Stimulated activated CD4-positive, alpha-beta T cell treated with anti-CD3 and anti-CD28 coated beads, Interleukin-4, amount 100 ng/mL, for 1 hour (primary cell): Measurements from ENCODE around the gene NXPE4.
"Not testable (repeated sequence)": the region's sequence is repeated elsewhere in the genome, so short reads cannot be mapped to it uniquely, and the experiment has no call there.

Experiments used
- DNase-seq: peaks from one replicate; pipeline ENCODE4 v3.0.0-alpha.2; 2020

The NXPE4 gene

GRCh38 chr11:114595571-114595970 is at the start of gene NXPE4:
Gene NXPE4, minus strand, starts transcription at chr11:114595786. Its CDS starts 1,027 bp downstream, at chr11:114594759.
- no peak for DNase-seq

GRCh38 chr11:114639440-114639839 is 43.9 kb upstream of the NXPE4 start:
- DNase-seq = not testable (repeated sequence)

DNA sequence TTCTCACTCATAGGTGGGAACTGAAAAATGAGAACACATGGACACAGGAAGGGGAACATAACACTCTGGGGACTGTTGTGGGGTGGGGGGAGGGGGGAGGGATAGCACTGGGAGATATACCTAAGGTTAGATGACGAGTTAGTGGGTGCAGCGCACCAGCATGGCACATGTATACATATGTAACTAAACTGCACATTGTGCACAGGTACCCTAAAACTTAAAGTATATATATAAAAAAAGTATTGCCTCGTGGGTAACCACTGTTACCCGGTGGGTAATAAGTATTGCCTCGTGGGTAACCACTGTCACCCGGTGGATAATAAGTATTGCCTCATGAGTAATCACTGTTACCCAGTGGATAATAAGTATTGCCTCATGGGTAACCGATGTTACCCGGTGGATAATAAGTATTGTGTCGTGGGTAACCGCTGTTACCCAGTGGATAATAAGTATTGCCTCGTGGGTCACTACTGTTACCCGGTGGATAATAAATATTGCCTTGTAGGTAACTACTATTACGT is 35.9 kb upstream of the NXPE4 start:
- DNase-seq = not testable (repeated sequence)

GRCh38 chr11:114625294-114625693 is 29.7 kb upstream of the NXPE4 start:
- no peak for DNase-seq

- no peak for DNase-seq
Observed at GRCh38 chr11:114624455-114625207, 29.0 kb upstream of the NXPE4 start.

- no peak for DNase-seq
Observed at GRCh38 chr11:114623720-114624119, 28.1 kb upstream of the NXPE4 start.

- DNase-seq = no peak
Observed at GRCh38 chr11:114622858-114623257, 27.3 kb upstream of the NXPE4 start.

DNA sequence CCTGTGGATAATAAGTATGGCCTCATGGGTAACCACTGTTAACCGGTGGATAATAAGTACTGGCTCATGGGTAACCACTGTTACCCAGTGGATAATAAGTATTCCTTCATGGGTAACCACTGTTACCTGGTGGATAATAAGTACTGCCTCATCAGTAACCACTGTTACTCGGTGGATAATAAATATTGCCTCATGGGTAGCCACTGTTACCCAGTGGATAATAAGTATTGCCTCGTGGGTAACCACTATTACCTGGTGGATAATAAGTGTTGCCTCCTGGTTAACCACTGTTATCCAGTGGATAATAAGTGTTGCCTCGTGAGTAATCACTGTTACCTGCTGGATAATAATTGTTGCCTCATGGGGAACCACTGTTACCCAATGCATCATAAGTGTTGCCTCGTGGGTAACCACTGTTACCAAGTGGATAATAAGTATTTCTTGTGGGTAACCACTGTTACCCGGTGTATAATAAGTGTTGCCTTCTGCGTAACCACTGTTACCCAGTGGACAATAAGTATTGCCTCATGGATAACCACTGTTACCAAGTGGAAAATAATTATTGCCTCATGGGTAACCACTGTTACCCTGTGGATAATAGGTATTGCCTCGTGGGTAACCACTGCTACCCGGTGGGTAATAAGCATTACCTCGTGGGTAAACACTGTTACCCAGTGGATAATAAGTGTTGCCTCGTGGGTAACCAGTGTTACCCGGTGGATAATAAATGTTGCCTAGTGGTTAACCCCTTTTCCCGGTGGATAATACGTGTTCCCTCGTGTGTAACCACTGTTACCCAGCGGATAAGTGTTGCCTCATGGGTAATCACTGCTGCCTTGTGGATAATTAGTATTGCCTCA is 26.6 kb upstream of the NXPE4 start:
- no peak for DNase-seq

DNA sequence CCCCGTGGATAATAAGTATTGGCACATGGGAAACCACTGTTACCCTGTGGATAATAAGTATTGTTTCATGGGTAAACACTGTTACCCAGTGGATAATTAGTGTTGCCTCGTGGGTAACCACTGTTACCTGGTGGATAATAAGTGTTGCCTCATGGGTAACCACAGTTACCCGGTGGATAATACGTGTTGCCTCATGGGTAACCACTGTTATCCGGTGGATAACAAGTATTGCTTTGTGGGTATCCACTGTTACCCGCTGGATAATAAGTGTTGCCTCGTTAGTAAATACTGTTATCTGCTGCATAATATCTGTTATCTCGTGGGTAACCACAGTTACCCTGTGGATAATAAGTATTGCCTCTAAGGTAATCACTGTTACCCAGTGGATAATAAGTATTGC is 25.5 kb upstream of the NXPE4 start:
- DNase-seq = no peak

GRCh38 chr11:114619659-114620173 is 24.1 kb upstream of the NXPE4 start:
- DNase-seq = no peak

DNA sequence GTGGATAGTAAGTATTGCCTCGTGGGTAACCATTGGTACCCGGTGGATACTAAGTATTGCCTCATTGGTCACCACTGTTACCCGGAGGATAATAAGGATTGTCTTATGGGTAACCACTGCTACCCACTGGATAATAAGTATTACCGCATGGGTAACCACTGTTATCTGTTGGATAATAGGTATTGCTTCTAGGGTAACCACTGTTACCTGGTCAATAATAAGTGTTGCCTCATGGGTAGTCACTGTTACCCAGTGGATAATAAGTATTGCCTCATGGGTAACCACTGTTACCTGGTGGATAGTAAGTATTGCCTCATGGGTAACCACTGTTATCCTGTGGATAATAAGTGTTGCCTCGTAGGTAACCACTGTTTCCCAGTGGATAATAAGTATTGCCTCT is 22.6 kb upstream of the NXPE4 start:
- no peak for DNase-seq

DNA sequence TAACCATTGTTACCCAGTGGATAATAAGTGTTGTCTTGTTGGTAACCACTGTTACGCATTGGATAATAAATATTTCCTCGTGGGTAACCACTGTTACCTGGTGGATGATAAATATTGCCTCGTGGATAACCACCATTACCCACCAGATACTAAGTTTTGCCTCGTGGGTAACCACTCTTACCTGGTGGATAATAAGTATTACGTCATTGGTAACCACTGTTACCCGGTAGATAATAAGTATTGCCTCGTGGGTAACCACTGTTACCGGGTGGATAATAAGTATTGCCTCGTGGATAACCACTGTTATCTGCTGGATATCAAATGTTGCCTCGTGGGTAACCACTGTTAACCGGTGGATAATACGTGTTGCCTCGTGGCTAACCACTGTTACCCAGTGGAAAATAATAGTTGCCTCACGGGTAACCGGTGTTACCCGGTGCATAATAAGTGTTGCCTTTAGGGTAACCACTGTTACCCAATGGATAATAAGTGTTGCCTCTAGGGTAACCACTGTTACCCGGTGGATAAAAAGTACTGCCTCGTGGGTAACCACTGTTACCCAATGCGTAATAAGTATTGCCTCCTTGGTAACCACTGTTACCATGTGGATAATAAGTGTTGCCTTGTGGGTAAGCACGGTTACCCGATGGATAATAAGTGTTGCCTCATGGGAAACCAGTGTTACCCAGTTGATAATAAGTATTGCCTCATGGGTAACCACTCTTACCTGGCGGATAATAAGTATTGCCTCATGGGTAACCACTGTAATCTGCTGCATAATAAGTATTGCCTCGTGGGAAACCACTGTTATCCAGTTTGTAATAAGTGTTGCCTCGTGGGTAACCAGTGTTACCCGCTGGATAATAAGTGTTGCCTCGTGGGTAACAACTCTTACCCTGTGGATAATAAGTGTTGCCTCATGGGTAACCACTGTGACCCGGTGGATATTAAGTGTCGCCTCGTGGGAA is 21.9 kb upstream of the NXPE4 start:
- no peak for DNase-seq

- no peak for DNase-seq
Observed at GRCh38 chr11:114616516-114616915, 20.9 kb upstream of the NXPE4 start.

DNA sequence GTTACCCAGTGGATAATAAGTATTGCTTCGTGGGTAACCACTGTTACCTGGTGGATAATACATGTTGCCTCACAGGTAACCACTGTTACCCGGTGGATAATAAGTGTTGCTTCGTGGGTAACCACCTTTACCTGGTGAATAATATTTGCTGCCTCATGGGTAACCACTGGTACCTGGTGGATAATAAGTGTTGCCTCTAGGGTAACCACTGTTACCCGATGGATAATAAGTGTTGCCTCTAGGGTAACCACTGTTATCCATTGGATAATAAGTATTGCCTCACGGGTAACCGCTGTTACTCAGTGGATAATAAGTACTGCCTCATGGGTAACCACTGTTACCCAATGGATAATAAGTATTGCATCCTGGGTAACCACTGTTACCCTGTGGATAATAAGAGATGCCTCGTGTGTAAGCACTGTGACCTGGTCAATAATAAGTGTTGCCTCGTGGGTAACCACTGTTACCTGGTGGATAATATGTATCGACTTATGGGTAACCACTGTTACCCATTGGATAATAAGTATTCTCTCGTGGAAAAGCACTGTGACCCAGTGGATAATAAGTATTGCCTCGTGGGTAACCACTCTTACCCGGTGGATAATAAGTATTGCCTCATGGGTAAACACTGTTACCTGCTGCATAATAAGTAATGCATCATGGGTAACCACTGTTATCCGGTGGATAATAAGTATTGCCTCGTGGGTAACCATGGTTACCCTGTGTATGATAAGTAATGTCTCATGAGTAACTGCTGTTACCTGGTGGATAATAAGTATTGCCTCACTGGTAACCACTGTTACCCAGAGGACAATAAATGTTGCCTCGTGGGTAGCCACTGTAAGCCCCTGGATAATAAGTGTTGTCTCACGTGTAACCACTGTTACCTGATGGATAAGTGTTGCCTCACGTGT is 20.1 kb upstream of the NXPE4 start:
- DNase-seq = no peak

DNA sequence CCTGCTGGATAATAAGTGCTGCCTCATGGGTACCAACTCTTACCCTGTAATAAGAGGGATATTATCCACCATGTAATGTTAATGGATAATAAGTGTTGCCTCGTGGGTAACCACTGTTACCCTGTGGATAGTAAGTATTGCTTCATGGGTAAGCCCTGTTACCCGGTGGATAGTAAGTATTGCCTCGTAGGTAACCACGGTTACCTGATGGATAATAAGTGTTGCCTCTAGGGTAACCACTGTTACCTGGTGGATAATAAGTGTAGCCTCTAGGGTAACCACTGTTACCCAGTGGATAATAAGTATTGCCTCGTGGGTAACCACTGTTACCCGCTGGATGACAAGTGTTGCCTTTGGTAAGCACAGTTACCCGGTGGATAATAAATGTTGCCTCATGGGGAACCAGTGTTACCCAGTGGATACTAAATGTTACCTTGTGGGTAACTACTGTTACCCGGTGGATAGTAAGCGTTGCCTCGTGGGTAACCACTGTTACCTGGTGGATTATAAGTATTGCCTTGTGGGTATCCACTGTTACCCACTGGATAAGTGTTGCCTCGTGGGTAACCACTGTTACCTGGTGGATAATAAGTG is 18.6 kb upstream of the NXPE4 start:
- no peak for DNase-seq

GRCh38 chr11:114613094-114613493 is 17.5 kb upstream of the NXPE4 start:
- not testable (repeated sequence) for DNase-seq

DNA sequence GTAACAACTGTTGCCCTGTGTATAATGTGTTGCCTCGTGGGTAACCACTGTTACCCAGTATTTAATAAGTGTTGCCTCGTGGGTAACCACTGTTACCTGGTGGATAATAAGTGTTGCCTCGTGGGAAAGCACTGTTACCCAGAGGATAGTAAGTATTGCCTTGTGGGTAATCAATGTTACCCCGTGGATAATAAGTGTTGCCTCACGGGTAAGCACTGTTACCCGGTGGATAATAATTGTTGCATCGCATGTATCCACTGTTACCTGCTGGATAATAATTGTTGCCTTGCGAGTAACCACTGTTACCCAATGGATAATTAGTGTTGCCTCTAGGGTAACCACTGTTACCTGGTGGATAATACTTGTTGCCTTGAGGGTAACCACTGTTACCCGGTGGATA is 17.1 kb upstream of the NXPE4 start:
- DNase-seq = no peak

- DNase-seq = not testable (repeated sequence)
Observed at GRCh38 chr11:114612199-114612598, 16.6 kb upstream of the NXPE4 start.

GRCh38 chr11:114610984-114611944 is 15.7 kb upstream of the NXPE4 start:
- no peak for DNase-seq

- no peak for DNase-seq
Observed at GRCh38 chr11:114610550-114610949, 15.0 kb upstream of the NXPE4 start.
